Measurements from ENCODE around the gene CNTRL.
A peak's percentile ranks its signal among the peaks of the same experiment; 100 is the strongest.

CNTRL gene

GRCh38 chr9:121201738-121202533 lies 127.2 kb downstream of the CNTRL start, which contains the start of gene RAB14:
TSS of gene RAB14 (minus strand) at chr9:121201869. CDS start at chr9:121193412, 8,457 bp downstream.
- DNase-seq (ENCODE audit: low spot score), result peak; percentile 100

- DNase-seq (ENCODE audit: low spot score), result no peak
These were observed 129.4 kb downstream of the CNTRL start for GRCh38 chr9:121204121-121204520.

GRCh38 chr9:121204611-121205010 lies 129.9 kb downstream of the CNTRL start:
- no peak for DNase-seq (ENCODE audit: low spot score)

- peak; percentile 70 for DNase-seq (ENCODE audit: low spot score)
These were observed 132.0 kb downstream of the CNTRL start for GRCh38 chr9:121206516-121207370.

- peak; percentile 35 for DNase-seq (ENCODE audit: low spot score)
These were observed 132.7 kb downstream of the CNTRL start for GRCh38 chr9:121207371-121207940.

- DNase-seq (ENCODE audit: low spot score), result peak; percentile 27
These were observed 135.8 kb downstream of the CNTRL start for GRCh38 chr9:121210536-121210935.

GRCh38 chr9:121213136-121213806 lies 138.5 kb downstream of the CNTRL start:
- peak; percentile 77 for DNase-seq (ENCODE audit: low spot score)

GRCh38 chr9:121214005-121214404 lies 139.2 kb downstream of the CNTRL start:
- DNase-seq (ENCODE audit: low spot score), result no peak

GRCh38 chr9:121216271-121216805 lies 141.6 kb downstream of the CNTRL start:
- DNase-seq (ENCODE audit: low spot score), result no peak

- peak; percentile 59 for DNase-seq (ENCODE audit: low spot score)
These were observed 143.0 kb downstream of the CNTRL start for GRCh38 chr9:121217609-121218292.

GRCh38 chr9:121218357-121219027 lies 143.7 kb downstream of the CNTRL start:
- no peak for DNase-seq (ENCODE audit: low spot score)

GRCh38 chr9:121219530-121219929 lies 144.8 kb downstream of the CNTRL start:
- DNase-seq (ENCODE audit: low spot score), result no peak

- no peak for DNase-seq (ENCODE audit: low spot score)
These were observed 146.4 kb downstream of the CNTRL start for GRCh38 chr9:121220996-121221663.

- no peak for DNase-seq (ENCODE audit: low spot score)
These were observed 146.9 kb downstream of the CNTRL start for GRCh38 chr9:121221664-121222055.

- peak; percentile 22 for DNase-seq (ENCODE audit: low spot score)
These were observed 147.9 kb downstream of the CNTRL start for GRCh38 chr9:121222524-121223171.

GRCh38 chr9:121225240-121225639 lies 150.5 kb downstream of the CNTRL start:
- DNase-seq (ENCODE audit: low spot score), result no peak

GRCh38 chr9:121226175-121226574 lies 151.4 kb downstream of the CNTRL start:
- no peak for DNase-seq (ENCODE audit: low spot score)
